UCSD-AML1 (cell line): ENCODE results near the gene PDAP1.
"Not testable (repeated sequence)": the region's sequence is repeated elsewhere in the genome, so short reads cannot be mapped to it uniquely, and the experiment has no call there.

Experiments used
- DNase-seq: peaks from one replicate; lab custom pipeline; 2025; ENCODE audit not compliant: unreplicated experiment; lab: John Stamatoyannopoulos, UW

Gene PDAP1

GRCh38 chr7:99408379-99409191, at the start of gene PDAP1, which contains the start of gene BUD31:
PDAP1 (minus strand) TSS chr7:99408597; CDS start chr7:99408548, 49 bp downstream.
BUD31 (plus strand) TSS chr7:99408969; CDS start chr7:99411093, 2,124 bp downstream.
- DNase-seq, result peak; percentile 85

GRCh38 chr7:99457650-99458493, 49.5 kb upstream of the PDAP1 start:
- no peak for DNase-seq

GRCh38 chr7:99457050-99457649, 48.8 kb upstream of the PDAP1 start:
- DNase-seq, result no peak

GRCh38 chr7:99456288-99456687, 47.9 kb upstream of the PDAP1 start:
- DNase-seq, result no peak

GRCh38 chr7:99455874-99456273, 47.5 kb upstream of the PDAP1 start:
- DNase-seq, result no peak

- DNase-seq, result no peak
Measured at GRCh38 chr7:99453105-99453504, 44.7 kb upstream of the PDAP1 start.

GRCh38 chr7:99452541-99452940, 44.1 kb upstream of the PDAP1 start:
- no peak for DNase-seq

GRCh38 chr7:99451936-99452335, 43.5 kb upstream of the PDAP1 start:
- no peak for DNase-seq

- no peak for DNase-seq
Measured at GRCh38 chr7:99449326-99449725, 40.9 kb upstream of the PDAP1 start.

- DNase-seq, result no peak
Measured at GRCh38 chr7:99448855-99449254, 40.5 kb upstream of the PDAP1 start.

GRCh38 chr7:99447943-99448342, 39.5 kb upstream of the PDAP1 start:
- no peak for DNase-seq

- no peak for DNase-seq
Measured at GRCh38 chr7:99446096-99446495, 37.7 kb upstream of the PDAP1 start.

GRCh38 chr7:99440195-99440594, 31.8 kb upstream of the PDAP1 start:
- no peak for DNase-seq

GRCh38 chr7:99438573-99439480, 30.4 kb upstream of the PDAP1 start, which contains the start of the genes CPSF4 and PTCD1:
CPSF4 (plus strand) TSS chr7:99438943; CDS start chr7:99439083, 140 bp downstream.
PTCD1 (minus strand) TSS chr7:99438798; CDS start chr7:99435242, 3,556 bp downstream.
- peak; percentile 84 for DNase-seq

GRCh38 chr7:99437946-99438572, 29.7 kb upstream of the PDAP1 start:
- no peak for DNase-seq

- no peak for DNase-seq
Measured at GRCh38 chr7:99433158-99433557, 24.8 kb upstream of the PDAP1 start.

- not testable (repeated sequence) for DNase-seq
Measured at GRCh38 chr7:99431756-99432540, 23.6 kb upstream of the PDAP1 start.

GRCh38 chr7:99429756-99430155, 21.4 kb upstream of the PDAP1 start:
- no peak for DNase-seq

GRCh38 chr7:99428972-99429566, 20.7 kb upstream of the PDAP1 start:
- no peak for DNase-seq
